WERI-Rb-1 (cell line): ENCODE measurements around the gene TRRAP.

Source experiments
- DNase-seq: peaks from one replicate; pipeline ENCODE4 v3.0.0-alpha.2; 2020
- H3K27ac ChIP-seq: fragments of 250-450 bp; sonication (Bioruptor Pico); 2 replicates; pipeline ENCODE4 v1.5.1; 2020; ENCODE audit warnings: mild to moderate bottlenecking, moderate library complexity
- H3K27me3 ChIP-seq: fragments of 250-450 bp; sonication (Bioruptor Pico); 2 replicates; pipeline ENCODE4 v1.5.1; 2021; ENCODE audit warnings: mild to moderate bottlenecking, low read depth, moderate library complexity; ENCODE audit not compliant: insufficient read depth, severe bottlenecking
- H3K36me3 ChIP-seq: fragments of 250-450 bp; sonication (Bioruptor Pico); 2 replicates; pipeline ENCODE4 v1.5.1; 2020; ENCODE audit warnings: mild to moderate bottlenecking, moderate library complexity
- H3K4me3 ChIP-seq: 2 replicates; pipeline ENCODE4 v1.5.1; 2011; ENCODE audit warnings: low read depth, mild to moderate bottlenecking, control low read depth, low read length
- H3K9me3 ChIP-seq: fragments of 250-450 bp; sonication (Bioruptor Pico); 2 replicates; pipeline ENCODE4 v1.5.1; 2021; ENCODE audit warnings: mild to moderate bottlenecking, moderate library complexity; ENCODE audit not compliant: severe bottlenecking
- TF ChIP-seq, protein P1 (sequence below): IDR thresholded peaks from 2 replicates; pipeline ENCODE4 v1.5.1; 2011; ENCODE audit warnings: low read depth, mild to moderate bottlenecking, control low read depth, inconsistent platforms, low read length

TRRAP gene

DNA sequence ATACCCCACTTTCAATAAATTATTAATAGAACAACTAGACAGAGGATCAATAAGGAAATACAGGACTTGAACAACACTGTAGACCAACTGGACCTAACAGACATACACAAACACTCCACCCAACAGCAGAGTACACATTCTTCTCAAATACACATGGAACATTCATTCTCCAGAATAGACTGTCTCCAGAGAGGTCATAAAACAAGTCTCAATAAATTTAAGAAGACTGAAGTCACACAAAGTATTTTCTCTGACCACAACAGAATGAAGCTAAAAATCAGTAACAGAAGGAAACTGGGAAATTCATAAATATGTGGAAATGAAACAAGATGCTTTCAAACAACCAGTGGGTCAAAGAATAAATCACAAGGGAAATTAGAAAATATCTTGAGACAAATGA lies 145.7 kb downstream of the TRRAP start:
- peaks cover 27% of the 10 kb centered on the region for H3K36me3 ChIP-seq

DNA sequence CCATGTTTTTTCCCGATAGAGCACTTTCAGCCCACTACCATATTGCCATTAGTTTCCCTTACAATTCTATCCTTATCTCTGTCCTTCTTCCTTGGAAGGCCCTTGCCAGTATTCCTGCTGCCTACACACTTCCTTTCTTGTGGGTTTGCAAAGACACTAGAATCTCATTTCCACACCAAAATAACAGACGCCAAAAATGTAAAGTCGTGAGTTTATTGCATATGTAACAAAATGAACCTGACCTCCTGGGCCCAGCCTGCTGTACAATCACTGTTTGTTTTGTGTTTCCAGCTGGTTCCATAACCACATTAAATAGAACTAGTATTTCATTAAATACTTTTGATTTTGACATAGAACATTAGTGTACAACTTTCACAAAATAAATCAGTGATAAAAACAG lies 148.9 kb downstream of the TRRAP start:
- Histone ChIP-seq H3K36me3 (peaks cover 43% of the 10 kb centered on the region), H3K27ac (no peak overlapping the region)

More for the DNA sequence above, 145.7 kb downstream of the TRRAP start:
- Histone ChIP-seq H3K4me3 (no peak overlapping the region), H3K9me3 (no peaks in the 10 kb centered on the region), H3K27ac (no peak overlapping the region), H3K27me3 (no peaks in the 10 kb centered on the region)
- no peak for DNase-seq
- TF ChIP-seq, protein P1, sequence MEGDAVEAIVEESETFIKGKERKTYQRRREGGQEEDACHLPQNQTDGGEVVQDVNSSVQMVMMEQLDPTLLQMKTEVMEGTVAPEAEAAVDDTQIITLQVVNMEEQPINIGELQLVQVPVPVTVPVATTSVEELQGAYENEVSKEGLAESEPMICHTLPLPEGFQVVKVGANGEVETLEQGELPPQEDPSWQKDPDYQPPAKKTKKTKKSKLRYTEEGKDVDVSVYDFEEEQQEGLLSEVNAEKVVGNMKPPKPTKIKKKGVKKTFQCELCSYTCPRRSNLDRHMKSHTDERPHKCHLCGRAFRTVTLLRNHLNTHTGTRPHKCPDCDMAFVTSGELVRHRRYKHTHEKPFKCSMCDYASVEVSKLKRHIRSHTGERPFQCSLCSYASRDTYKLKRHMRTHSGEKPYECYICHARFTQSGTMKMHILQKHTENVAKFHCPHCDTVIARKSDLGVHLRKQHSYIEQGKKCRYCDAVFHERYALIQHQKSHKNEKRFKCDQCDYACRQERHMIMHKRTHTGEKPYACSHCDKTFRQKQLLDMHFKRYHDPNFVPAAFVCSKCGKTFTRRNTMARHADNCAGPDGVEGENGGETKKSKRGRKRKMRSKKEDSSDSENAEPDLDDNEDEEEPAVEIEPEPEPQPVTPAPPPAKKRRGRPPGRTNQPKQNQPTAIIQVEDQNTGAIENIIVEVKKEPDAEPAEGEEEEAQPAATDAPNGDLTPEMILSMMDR, result no peak

DNA sequence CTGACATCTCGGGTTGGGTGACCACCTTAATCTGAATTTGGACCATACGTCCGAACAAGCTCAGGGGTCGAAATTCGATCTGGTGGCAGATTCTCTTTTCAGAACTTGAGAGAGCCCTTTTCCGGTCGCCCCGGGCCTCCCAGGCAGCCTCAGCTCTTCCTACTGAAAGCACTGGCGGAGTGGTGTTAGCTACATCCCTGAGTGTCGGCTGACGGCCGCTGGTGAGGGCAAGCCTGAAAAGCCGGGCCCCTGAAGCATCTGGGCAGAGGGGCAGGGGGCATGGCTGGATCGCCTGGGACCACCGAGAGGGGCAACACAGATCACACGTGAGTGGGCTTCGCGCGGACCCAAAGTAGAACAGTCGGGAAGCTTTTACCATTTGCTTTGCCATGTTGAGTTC lies 149.5 kb downstream of the TRRAP start:
- TF ChIP-seq, protein P1, result no peak
- Histone ChIP-seq H3K27me3 (no peaks in the 10 kb centered on the region), H3K36me3 (peaks cover 47% of the 10 kb centered on the region), H3K9me3 (no peaks in the 10 kb centered on the region), H3K4me3 (no peak overlapping the region), H3K27ac (no peak overlapping the region)
- DNase-seq, result no peak

More for the DNA sequence above, 148.9 kb downstream of the TRRAP start:
- TF ChIP-seq, protein P1, result no peak
- Histone ChIP-seq H3K27me3 (no peaks in the 10 kb centered on the region), H3K4me3 (no peak overlapping the region), H3K9me3 (no peaks in the 10 kb centered on the region)
- DNase-seq, result no peak

DNA sequence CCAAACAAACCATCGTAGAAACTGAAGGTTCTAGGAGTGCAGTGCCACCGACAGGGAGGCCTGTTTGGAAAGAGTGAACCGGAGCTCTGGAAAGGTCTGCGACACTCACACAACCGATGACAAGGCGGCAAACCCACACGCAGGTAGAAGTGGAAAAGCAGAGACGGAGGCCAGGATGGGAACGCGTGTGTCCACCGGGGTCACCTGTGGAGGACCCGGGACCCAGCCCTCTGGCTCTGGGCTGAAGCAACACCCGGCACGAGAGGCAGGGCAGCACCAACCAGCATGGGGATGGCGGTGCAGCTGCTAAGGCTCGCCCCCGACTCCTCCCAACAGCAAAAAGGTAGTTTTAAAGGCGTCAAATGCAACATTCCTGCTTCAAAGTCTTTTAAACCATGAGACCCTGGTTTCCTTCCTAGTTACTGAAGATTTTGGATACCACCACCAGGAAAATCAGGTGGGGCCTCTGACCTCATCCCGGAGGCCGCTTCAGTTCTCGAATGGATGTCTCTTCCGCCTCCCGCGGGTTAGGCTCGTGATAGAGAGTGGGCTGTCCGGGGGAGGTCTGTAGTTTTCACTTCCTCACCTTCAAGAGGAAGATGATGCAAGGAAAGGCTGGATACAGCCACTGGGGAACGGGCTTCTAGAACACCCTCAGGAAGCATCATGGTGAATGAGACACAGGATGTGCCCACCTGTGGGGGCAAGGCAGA lies 150.1 kb downstream of the TRRAP start:
- no peak for DNase-seq
- no peaks in the 10 kb centered on the region for H3K9me3 ChIP-seq
- H3K27ac ChIP-seq, result no peak overlapping the region
- H3K27me3 ChIP-seq, result no peaks in the 10 kb centered on the region
- TF ChIP-seq, protein P1, result no peak
- no peak overlapping the region for H3K4me3 ChIP-seq
- H3K36me3 ChIP-seq, result peaks cover 53% of the 10 kb centered on the region

DNA sequence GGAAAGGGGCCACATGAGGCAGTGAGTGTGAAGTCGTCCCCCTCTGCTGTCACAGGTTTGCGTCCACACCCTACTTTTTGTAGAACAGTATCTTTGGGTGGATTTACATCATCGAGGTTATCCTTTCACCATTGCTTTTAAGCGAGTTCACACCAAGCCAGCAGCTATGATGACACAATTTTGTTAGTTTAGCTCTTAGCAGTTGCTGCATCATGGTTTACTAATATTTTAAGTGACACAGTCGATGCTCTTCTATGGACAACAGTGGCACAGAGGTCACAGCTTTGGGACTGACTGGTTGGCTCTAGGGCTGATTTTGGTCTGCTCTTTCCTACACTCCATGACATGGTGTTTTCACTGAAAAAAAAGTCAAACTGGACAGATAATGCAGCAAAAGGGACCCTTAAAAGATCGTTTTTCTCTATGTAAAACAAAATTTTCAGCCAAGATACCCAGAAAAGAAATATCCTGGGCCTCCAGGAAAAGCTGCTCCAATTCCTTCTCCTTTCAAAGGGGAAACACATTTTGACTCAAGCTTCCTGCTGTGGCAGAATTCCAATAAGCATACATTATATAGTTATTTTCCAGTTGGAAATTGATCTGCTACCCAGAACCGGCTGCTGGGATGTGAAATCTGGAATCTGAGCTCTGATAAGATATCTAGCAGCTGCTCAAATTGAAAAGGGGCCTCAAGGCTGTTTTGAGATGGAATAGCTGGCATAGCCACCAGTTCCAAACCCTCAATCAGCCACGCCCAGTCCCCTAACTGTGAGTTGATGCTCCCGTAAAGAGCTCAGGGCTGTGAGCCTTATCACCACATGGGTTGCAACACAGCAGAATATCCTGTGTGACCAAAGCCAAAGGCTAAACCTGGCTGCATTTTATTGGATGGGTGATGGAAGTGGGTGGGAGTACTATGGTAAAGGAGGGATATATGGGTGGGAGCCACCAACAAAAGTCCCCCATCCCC lies 151.4 kb downstream of the TRRAP start:
- peaks cover 66% of the 10 kb centered on the region for H3K36me3 ChIP-seq
- H3K9me3 ChIP-seq, result no peaks in the 10 kb centered on the region
- no peak overlapping the region for H3K27ac ChIP-seq
- no peak for DNase-seq
- H3K27me3 ChIP-seq, result no peaks in the 10 kb centered on the region
- no peak overlapping the region for H3K4me3 ChIP-seq
- TF ChIP-seq, protein P1, result no peak
